Neural progenitor cell (in vitro differentiated cells): ENCODE results near the gene RNF220.

ENCODE experiments used
- CTCF ChIP-seq: fragments of 200-600 bp; sonication (generic); IDR thresholded peaks from 2 replicates; pipeline ENCODE4 v1.5.1; 2017; ENCODE audit warnings: antibody characterized with exemption, mild to moderate bottlenecking
- EZH2 ChIP-seq: fragments of 200-600 bp; sonication (generic); IDR thresholded peaks from 2 replicates; pipeline ENCODE4 v1.6.1; 2017; ENCODE audit warnings: antibody characterized with exemption, mild to moderate bottlenecking, moderate library complexity
- EZH2phosphoT487 ChIP-seq: fragments of 200-600 bp; sonication (generic); IDR thresholded peaks from 2 replicates; pipeline ENCODE4 v1.6.1; 2017; ENCODE audit warnings: antibody characterized with exemption

GRCh38 chr1:44624268-44624901 is 219.3 kb downstream of the RNF220 start:
- TF ChIP-seq CTCF (no peak), EZH2 (no peak), EZH2phosphoT487 (no peak)
